DOHH2 (cell line): ENCODE results near the gene PSD4.

Experiments used
- EZH2phosphoT487 ChIP-seq: fragments of 200-600 bp; sonication (generic); IDR thresholded peaks from 2 replicates; pipeline ENCODE4 v1.6.1; 2017; ENCODE audit warnings: borderline replicate concordance, mild to moderate bottlenecking, antibody characterized with exemption, low read length, moderate library complexity, mixed read lengths
- TF ChIP-seq, protein P1 (sequence below): fragments of 200-600 bp; sonication (generic); IDR thresholded peaks from one replicate; pipeline ENCODE4 v1.5.1; 2014; ENCODE audit warnings: antibody characterized with exemption, mild to moderate bottlenecking, low read depth, low read length; ENCODE audit not compliant: poor library complexity, severe bottlenecking

DNA sequence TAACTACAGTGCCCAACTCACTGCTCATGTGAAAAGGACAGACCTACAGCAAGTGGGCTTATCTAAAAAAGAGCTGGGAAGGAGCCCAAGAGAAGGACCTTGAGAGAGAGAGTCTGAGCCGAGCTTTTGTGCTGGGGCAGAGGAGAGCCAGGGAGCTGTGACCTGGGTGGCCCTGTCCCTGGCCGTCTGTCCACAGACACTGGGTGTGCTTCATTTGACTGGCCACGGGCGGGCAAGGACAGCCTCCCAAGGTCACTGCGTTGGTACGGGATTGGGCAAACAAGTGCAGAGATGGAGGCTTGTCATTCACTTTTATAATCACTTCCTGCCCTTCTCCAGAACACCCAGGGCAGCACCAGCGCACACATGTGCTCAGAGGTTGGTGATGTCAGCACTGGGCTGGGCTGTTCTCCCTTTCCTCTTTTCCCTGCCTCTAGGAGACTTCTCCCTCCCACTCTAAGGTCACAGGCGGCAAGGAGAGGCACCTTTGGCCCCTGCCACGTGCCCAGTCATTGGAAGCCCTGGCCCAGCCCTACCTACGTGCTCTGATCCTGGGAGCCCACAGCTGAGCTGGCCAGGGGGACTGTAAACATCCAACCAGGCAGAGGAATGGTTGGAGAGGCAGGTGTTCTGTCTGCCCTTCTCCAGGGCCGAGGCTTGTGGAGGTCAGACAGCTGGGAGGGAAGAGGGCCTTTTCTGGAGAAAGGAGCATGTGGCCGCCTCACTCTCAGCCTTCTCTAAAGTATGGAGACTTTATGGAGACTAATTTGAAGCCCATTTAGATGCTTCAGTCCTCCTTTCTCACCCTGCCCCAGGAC lies 6.4 kb upstream of the PSD4 start:
- TF ChIP-seq, protein P1, sequence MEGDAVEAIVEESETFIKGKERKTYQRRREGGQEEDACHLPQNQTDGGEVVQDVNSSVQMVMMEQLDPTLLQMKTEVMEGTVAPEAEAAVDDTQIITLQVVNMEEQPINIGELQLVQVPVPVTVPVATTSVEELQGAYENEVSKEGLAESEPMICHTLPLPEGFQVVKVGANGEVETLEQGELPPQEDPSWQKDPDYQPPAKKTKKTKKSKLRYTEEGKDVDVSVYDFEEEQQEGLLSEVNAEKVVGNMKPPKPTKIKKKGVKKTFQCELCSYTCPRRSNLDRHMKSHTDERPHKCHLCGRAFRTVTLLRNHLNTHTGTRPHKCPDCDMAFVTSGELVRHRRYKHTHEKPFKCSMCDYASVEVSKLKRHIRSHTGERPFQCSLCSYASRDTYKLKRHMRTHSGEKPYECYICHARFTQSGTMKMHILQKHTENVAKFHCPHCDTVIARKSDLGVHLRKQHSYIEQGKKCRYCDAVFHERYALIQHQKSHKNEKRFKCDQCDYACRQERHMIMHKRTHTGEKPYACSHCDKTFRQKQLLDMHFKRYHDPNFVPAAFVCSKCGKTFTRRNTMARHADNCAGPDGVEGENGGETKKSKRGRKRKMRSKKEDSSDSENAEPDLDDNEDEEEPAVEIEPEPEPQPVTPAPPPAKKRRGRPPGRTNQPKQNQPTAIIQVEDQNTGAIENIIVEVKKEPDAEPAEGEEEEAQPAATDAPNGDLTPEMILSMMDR: no peak
- TF ChIP-seq EZH2phosphoT487: no peak
